OCI-LY7 (cell line): ENCODE data around the gene B3GAT1.

Experiments used
- CTCF ChIP-seq: fragments of 200-600 bp; sonication (generic); conservative IDR thresholded peaks from 2 replicates; pipeline ENCODE4 v1.5.1; 2014; ENCODE audit warnings: mild to moderate bottlenecking, antibody characterized with exemption, low read length, moderate library complexity, mixed read lengths
- EZH2phosphoT487 ChIP-seq: fragments of 200-600 bp; sonication (generic); IDR thresholded peaks from 2 replicates; pipeline ENCODE4 v1.6.1; 2018; ENCODE audit warnings: low read depth, borderline replicate concordance, mild to moderate bottlenecking, mixed run types, antibody characterized with exemption, low read length, moderate library complexity, mixed read lengths

GRCh38 chr11:134356656-134357544 is 55.1 kb downstream of the B3GAT1 start:
- TF ChIP-seq CTCF (no peak), EZH2phosphoT487 (no peak)
